NCI-H128 (cell line): Measurements from ENCODE around the gene HBA2.
"Not testable (repeated sequence)": the region's sequence is repeated elsewhere in the genome, so short reads cannot be mapped to it uniquely, and the experiment has no call there.

Source experiments
- DNase-seq: peaks from one replicate; lab custom pipeline; 2025; ENCODE audit not compliant: unreplicated experiment; lab: John Stamatoyannopoulos, UW

The HBA2 gene

DNA sequence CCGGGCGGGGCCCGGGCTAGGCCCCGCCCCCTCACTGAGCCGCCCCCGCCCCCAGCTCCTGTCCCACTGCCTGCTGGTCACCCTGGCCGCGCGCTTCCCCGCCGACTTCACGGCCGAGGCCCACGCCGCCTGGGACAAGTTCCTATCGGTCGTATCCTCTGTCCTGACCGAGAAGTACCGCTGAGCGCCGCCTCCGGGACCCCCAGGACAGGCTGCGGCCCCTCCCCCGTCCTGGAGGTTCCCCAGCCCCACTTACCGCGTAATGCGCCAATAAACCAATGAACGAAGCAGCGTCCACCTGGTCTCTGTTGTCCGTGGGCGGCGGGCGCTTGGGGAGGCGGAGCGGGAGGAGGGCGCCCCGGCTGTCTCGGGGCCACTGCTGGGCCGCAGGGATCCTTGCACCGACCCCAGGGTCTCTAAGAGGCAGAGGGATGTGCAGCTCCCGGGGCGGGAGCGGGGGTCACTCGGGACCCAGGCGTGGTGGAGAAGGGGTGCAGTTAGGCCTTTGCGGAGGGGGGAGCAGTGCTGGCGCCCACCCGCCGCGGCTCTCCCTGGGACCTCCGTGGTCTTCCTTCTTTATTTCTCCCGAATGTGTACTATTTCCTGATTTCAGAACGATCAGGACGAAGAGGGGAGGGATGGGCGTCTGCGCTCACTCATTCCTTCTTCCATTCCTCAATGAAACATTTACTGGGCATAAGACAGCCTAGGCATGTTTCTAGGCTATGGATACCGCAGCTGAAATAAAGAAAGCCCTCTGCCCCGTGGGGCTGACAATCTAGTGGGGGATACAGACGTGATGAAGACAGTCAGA, 18.3 kb upstream of the HBA2 start:
- DNase-seq: no peak

DNA sequence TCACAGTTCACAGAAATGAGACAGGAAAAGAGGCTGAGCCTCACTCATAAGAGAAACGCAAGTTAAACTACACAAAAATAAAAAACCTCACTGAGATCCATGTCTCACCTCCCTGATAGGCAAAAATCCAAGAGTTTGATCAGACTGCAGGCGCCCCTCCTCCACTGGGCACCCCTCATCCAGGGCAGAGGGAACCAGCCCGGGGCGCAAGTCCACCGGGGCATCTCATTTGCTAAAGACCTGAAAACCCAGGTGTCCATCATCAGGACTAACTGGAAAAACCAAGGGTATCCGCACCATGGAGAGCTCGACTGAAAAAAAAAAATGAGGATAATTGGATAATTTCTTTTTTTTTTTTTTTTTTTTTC, 17.7 kb upstream of the HBA2 start:
- no peak for DNase-seq

DNA sequence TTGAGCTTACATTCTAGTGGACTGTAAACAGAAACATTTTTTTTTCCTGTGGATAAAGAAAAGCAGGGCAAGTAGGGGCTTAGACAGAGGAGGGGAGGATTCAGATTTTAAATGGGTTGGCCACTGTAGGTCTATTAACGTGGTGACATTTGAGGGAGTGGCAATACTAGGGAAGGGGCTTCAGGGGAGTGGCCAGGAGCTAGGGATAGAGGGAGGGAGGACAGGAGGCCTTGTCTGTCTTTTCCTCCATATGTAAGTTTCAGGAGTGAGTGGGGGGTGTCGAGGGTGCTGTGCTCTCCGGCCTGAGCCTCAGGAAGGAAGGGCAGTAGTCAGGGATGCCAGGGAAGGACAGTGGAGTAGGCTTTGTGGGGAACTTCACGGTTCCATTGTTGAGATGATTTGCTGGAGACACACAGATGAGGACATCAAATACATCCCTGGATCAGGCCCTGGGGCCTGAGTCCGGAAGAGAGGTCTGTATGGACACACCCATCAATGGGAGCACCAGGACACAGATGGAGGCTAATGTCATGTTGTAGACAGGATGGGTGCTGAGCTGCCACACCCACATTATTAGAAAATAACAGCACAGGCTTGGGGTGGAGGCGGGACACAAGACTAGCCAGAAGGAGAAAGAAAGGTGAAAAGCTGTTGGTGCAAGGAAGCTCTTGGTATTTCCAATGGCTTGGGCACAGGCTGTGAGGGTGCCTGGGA, 13.4 kb upstream of the HBA2 start:
- DNase-seq: no peak

DNA sequence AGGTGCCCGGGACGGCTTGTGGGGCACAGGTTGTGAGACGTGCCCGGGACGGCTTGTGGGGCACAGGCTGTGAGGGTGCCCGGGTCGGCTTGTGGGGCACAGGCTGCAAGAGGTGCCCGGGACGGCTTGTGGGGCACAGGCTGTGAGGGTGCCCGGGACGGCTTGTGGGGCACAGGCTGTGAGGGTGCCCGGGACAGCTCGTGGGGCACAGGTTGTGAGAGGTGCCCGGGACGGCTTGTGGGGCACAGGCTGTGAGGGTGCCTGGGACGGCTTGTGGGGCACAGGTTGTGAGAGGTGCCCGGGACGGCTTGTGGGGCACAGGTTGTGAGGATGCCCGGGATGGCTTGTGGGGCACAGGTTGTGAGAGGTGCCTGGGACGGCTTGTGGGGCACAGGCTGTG, 12.4 kb upstream of the HBA2 start:
- DNase-seq: not testable (repeated sequence)

DNA sequence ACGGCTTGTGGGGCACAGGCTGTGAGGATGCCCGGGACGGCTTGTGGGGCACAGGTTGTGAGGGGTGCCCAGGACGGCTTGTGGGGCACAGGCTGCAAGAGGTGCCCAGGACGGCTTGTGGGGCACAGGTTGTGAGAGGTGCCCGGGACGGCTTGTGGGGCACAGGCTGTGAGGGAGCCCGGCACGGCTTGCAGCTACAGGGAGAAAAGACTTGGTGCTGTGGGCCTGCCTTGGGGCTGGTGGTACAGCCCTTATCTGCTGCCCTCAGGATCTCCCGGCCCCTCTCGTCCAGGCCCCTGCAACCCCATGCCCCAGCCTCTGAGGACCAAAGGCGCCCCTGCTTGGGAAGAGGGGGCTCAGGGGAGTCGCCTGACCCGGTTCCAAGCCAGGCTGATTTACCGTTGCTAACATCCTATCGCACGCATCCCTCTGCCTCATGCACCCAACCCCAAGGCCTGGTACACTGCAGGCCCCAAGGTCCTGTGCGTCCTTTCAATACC, 11.9 kb upstream of the HBA2 start:
- DNase-seq: no peak

DNA sequence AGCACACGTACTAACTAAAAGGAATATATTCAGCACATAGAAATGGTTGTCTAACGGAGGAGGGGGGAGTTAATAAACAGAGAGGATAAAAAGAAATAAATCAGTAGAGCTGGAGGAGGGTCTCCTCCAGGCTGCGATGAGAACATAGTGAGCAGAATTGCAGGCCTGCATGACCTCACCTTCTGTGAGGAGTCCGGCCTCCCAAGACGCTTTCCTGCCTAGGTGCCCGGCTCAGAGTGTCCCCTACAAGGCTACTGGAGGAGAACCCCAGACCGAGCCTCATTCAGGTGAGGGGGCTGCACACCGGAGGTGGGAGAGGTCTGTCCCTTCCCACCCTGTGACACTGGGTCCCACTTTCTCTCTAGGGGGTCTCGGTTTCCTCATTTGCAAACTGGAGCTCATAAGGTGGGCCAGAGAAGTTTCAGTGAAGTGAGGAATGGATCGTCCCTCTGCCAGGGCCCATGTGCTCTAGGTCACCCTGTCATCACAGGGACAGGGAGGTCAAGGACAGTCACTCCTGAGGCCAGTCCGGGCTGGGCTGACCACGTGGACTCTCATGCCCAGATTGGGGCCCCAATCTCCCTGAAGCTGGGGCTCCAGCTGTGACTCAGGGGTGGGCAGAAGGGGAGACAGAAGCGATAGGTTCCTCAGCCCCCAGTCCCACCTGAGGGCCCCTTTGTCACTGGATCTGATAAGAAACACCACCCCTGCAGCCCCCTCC, 10.2 kb upstream of the HBA2 start:
- no peak for DNase-seq

DNA sequence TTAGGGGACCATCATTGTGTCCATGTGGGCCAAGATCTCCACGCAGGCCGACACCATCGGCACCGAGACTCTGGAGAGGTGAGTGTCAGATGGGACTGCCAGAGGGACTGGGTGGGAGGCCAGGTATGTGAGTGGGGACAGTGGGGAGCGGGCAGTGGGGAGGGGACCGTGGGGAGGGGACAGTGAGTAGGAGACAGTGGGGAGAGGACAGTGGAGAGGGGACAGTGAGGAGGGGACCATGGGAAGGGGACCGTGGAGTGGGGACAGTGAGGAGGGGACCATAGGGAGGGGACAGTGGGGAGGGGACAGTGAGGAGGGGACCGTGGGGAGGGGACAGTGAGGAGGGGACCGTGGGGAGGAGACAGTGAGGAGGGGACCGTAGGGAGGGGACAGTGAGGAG, 9.5 kb upstream of the HBA2 start:
- DNase-seq: not testable (repeated sequence)

DNA sequence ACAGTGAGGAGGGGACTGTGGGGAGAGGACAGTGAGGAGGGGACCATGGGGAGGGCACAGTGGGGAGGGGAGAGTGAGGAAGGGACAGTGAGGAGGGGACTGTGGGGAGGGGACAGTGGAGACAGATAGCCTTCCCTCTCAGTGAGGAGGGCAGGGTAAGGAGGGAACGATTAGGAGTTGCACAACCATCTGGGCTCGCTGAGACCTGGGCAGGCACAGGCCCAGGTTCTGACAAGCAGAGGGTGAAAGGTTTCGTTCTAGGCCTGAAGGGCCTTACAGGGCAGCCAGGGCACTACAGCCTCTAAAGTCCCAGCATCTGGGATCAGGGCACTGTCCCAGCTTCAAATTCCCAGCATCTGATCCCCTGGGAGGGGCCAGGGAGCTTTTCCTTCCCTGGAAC, 9.0 kb upstream of the HBA2 start:
- DNase-seq: not testable (repeated sequence)

DNA sequence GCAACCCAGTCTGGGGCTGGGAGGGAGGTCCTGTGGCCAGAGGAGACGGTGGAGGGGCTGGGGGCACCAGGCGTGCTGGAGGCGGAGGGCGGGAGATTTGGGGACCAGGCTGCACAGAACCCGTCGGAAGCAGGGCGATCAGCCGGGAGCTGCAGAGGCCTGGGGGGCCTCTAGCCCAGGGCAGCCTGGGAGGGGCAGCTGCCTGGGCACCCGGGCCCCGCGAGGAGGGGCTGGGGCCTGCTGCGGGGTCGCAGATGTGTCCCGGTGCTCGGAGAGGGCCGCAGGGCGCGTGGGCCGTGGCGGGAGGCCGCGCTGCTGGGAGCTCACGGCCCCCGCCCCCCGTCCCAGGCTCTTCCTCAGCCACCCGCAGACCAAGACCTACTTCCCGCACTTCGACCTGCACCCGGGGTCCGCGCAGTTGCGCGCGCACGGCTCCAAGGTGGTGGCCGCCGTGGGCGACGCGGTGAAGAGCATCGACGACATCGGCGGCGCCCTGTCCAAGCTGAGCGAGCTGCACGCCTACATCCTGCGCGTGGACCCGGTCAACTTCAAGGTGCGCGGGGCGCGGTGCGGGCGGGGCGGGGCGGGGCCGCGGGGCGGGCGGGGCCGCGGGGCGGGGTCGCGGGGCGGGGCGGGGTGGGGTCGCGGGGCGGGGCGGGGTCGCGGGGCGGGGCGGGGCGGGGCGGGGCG, 8.4 kb upstream of the HBA2 start:
- not testable (repeated sequence) for DNase-seq

DNA sequence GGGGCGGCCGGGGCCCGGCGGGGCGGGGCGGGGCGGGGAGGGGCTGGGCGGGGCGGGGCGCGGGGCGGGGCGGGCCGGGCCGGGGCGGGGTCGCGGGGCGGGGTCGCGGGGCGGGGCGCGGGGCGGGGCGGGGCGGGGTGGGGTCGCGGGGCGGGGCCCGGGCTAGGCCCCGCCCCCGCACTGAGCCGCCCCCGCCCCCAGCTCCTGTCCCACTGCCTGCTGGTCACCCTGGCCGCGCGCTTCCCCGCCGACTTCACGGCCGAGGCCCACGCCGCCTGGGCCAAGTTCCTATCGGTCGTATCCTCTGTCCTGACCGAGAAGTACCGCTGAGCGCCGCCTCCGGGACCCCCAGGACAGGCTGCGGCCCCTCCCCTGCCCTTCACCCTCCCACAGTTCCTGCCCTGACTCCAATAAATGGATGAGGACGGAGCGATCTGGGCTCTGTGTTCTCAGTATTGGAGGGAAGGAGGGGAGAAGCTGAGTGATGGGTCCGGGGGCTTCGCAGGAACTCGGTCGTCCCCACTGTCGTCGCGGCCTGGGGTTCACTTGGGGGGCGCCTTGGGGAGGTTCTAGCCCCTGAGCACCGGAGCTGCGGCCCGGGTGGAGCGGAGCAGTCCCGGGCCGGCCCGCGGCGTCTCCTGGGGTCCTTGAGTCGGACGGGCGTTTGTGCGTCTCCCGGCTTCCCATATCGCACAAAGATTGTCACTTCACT, 7.7 kb upstream of the HBA2 start:
- DNase-seq: no peak

DNA sequence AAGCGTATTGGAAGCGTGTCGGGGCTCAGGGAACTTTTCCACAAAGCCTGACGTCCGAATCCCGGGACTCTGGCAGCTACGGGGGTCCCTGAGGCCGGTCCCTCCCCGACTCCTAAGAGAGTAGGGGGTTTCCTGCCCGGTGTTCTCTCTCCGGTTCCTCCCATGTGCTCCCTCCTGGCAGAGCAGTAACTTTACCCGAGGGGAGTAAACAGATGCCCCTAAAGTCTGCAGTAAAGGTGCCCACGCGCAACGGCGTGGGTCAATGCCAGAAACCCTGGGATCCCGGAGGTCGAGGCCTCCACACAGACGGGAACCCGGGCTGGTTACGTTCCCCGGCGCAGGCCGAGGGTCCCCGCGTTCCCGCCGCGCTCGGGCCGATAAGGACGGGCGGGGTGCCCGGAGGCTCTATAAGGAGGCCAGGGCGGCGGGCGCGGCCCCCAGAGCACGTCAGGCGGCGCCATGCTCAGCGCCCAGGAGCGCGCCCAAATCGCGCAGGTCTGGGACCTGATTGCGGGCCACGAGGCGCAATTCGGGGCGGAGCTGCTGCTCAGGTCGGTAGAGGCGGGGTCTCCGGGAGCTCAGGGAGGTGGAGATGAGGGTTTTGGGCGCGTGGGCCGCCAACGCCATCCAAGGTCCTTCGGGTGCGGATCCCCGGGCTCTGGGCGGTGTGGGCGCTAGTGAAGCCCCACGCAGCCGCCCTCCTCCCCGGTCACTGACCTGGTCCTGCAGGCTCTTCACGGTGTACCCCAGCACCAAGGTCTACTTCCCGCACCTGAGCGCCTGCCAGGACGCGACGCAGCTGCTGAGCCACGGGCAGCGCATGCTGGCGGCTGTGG, 6.9 kb upstream of the HBA2 start, which contains the start of gene HBM:
TSS of gene HBM (plus strand) at position 440 of the 836 bp plus-strand sequence. CDS start at position 460, 20 bp downstream.
- DNase-seq: no peak

DNA sequence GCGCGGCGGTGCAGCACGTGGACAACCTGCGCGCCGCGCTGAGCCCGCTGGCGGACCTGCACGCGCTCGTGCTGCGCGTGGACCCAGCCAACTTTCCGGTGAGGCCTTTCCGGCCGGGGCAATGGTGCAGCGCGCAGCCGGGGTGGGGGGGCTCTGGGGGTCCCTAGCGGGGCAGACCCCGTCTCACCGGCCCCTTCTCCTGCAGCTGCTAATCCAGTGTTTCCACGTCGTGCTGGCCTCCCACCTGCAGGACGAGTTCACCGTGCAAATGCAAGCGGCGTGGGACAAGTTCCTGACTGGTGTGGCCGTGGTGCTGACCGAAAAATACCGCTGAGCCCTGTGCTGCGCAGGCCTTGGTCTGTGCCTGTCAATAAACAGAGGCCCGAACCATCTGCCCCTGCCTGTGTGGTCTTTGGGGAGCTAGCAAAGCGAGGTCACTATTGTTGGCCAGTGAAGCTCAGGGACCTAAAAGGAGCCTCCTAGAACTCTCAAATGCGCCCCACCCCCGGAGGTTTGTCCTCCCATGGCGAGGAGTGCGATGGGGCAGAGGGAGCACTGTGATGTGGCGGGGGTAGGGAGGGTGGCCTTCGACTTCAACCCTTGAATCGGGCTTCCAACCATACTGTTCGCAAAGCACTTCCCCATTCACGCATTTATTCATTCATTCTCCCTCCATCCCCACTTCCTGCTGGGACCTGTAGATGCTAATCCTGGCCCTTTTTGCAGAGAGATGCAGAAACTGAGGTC, 6.1 kb upstream of the HBA2 start:
- DNase-seq: no peak

DNA sequence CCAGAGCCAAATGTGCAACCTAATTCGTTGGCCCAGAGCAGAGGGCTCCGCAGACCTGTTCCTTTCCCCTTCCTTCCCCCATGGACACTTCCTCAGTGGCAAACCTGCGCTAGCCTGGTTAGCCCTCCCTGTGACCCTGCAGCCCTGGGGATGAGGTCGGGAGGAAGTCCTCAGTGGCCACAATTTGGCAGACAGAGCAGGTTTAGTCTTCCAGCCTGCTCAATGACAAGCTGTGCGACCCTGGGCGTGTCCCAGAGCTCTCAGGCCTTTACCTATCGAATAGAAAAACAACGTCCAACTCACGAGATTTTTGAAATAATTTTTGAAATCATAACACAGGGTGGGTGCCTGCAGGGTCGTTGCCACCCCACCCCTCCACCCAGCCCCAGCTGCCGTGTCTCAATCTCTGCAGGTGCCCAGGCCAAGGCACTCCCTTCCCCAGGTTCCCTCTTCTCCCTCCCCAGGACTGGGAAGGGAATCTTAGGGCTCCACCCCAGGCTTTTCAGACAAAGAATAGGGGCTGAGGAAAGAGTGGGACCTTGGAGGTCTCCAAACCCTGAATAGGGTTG, 5.5 kb upstream of the HBA2 start:
- no peak for DNase-seq

DNA sequence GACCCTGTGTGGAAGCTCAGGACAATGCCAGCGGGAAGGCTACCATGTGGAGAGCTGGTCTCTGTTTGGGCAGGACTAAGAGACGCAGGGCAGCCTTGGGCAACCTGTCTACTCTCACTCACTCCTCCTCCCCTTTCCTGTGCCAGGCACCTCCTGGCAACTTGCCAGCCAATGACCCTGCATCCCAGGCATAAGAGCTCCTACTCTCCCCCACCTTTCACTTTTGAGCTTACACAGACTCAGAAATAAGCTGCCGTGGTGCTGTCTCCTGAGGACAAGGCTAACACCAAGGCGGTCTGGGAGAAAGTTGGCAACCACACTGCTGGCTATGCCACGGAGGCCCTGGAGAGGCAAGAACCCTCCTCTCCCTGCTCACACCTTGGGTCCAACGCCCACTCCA, 4.3 kb upstream of the HBA2 start:
- DNase-seq: no peak

DNA sequence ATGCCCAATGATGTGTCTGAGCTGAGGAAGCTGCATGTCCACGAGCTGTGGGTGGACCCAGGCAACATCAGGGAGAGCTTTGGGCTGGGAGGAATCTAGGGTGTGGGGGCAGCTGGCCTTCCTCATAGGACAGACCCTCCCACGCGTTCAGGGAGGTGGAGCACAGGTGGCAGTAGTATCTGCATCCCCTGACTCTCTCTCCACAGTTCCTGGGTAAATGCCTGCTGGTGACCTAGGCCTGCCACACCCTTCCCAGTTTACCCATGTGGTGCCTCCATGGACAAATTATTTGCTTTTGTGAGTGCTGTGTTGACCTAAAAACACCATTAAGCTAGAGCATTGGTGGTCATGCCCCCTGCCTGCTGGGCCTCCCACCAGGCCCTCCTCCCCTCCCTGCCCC, 3.7 kb upstream of the HBA2 start:
- no peak for DNase-seq

DNA sequence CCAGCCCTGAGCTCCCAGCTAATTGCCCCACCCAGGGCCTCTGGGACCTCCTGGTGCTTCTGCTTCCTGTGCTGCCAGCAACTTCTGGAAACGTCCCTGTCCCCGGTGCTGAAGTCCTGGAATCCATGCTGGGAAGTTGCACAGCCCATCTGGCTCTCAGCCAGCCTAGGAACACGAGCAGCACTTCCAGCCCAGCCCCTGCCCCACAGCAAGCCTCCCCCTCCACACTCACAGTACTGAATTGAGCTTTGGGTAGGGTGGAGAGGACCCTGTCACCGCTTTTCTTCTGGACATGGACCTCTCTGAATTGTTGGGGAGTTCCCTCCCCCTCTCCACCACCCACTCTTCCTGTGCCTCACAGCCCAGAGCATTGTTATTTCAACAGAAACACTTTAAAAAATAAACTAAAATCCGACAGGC, 2.6 kb upstream of the HBA2 start:
- not testable (repeated sequence) for DNase-seq

DNA sequence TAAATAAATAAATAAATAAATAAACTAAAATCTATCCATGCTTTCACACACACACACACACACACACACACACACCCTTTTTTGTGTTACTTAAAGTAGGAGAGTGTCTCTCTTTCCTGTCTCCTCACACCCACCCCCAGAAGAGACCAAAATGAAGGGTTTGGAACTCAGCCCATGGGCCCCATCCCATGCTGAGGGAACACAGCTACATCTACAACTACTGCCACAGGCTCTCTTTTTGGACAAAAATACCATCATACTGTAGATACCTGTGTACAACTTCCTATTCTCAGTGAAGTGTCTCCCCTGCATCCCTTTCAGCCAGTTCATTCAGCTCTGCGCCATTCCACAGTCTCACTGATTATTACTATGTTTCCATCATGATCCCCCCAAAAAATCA, 1.9 kb upstream of the HBA2 start:
- DNase-seq: no peak

DNA sequence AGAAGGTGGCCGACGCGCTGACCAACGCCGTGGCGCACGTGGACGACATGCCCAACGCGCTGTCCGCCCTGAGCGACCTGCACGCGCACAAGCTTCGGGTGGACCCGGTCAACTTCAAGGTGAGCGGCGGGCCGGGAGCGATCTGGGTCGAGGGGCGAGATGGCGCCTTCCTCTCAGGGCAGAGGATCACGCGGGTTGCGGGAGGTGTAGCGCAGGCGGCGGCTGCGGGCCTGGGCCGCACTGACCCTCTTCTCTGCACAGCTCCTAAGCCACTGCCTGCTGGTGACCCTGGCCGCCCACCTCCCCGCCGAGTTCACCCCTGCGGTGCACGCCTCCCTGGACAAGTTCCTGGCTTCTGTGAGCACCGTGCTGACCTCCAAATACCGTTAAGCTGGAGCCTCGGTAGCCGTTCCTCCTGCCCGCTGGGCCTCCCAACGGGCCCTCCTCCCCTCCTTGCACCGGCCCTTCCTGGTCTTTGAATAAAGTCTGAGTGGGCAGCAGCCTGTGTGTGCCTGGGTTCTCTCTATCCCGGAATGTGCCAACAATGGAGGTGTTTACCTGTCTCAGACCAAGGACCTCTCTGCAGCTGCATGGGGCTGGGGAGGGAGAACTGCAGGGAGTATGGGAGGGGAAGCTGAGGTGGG, 657 bp downstream of the HBA2 start:
- DNase-seq: not testable (repeated sequence)
